Fibroblast of mammary gland (primary cell): ENCODE data around the gene SRSF1.

Experiments used
- DNase-seq: peaks from one replicate; pipeline ENCODE4 v3.0.0-alpha.2; 2010; ENCODE audit warnings: low read depth
- H3K4me3 ChIP-seq: 2 replicates; pipeline ENCODE4 v1.5.1; 2011; ENCODE audit warnings: low read depth, mild to moderate bottlenecking, low read length, moderate library complexity; ENCODE audit not compliant: control insufficient read depth
- TF ChIP-seq, protein P1 (sequence below): conservative IDR thresholded peaks from 2 replicates; pipeline ENCODE4 v1.5.1; 2011; ENCODE audit warnings: low read depth, low read length, inconsistent platforms; ENCODE audit not compliant: control insufficient read depth, insufficient read depth

The SRSF1 gene

GRCh38 chr17:57990037-57990436 is 17.0 kb downstream of the SRSF1 start:
- TF ChIP-seq, protein P1, sequence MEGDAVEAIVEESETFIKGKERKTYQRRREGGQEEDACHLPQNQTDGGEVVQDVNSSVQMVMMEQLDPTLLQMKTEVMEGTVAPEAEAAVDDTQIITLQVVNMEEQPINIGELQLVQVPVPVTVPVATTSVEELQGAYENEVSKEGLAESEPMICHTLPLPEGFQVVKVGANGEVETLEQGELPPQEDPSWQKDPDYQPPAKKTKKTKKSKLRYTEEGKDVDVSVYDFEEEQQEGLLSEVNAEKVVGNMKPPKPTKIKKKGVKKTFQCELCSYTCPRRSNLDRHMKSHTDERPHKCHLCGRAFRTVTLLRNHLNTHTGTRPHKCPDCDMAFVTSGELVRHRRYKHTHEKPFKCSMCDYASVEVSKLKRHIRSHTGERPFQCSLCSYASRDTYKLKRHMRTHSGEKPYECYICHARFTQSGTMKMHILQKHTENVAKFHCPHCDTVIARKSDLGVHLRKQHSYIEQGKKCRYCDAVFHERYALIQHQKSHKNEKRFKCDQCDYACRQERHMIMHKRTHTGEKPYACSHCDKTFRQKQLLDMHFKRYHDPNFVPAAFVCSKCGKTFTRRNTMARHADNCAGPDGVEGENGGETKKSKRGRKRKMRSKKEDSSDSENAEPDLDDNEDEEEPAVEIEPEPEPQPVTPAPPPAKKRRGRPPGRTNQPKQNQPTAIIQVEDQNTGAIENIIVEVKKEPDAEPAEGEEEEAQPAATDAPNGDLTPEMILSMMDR: no peak
- no peak for DNase-seq
- no peak overlapping the region for H3K4me3 ChIP-seq

- H3K4me3 ChIP-seq: peak overlapping the region; percentile 63
- DNase-seq: peak; percentile 60
- TF ChIP-seq, protein P1: no peak
Measured at GRCh38 chr17:57988301-57989250, 18.5 kb downstream of the SRSF1 start.

DNA sequence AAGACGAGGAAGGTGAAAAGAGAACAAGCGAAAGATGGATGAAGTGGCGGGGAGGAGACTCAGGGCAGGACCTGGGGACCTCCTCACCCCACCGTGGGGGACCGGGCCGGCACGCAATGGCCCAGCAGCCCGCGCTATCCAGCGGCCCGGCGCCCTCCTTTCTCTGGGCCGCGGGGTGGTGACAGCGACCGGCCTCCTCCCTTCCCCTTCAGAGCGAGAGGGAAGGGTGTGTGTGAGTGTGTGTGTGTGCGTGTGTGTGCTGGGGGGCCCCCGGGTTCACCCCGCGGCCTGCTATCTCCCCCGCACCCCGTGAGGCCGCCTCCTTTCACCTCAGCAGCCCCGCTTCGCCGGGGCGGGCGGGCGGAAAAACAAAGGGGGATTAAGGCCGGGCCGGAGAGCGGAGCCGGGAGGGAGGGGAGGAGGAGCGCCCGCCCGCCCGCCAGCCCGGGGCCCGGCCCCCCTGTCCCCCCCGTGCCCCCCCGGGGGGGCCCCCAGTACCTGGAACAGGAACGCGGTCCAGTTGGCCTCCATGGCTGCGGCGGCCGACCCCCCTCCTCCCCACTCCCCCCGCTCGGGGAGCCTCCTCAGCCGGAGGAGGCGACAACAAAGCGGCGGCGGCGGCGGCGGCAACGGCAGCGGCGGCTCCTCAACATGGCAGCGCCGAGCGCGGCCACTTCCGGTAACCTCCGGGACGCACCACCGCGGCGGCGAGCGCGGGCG is 19.3 kb downstream of the SRSF1 start, which contains the start of gene VEZF1:
Gene VEZF1 (minus strand): TSS at position 674 of the 720 bp plus-strand sequence. CDS start 143 bp downstream, at position 531.
- TF ChIP-seq, protein P1: no peak
- DNase-seq: peak; percentile 44
- peak within 1 kb of the TSS; percentile 77 for H3K4me3 ChIP-seq

- peak overlapping the region; percentile 77 for H3K4me3 ChIP-seq
- peak; percentile 82 for DNase-seq
- TF ChIP-seq, protein P1: no peak
Measured at GRCh38 chr17:57986841-57987580, 20.0 kb downstream of the SRSF1 start.

DNA sequence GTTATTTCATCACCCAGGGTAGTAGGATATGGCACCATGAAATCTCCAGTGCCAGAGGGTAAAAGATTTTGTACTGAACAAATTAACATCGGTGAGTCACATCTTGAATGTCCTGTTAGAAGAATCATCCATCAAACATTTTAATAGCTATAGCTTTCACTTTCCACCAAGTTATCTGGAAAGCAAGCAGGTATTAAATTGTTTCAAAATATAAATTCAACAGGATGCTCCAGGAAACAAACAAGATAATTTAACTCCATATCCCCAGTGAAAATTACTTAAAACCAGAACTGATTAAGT is 21.4 kb downstream of the SRSF1 start:
- TF ChIP-seq, protein P1: no peak
- DNase-seq: peak; percentile 59
- H3K4me3 ChIP-seq: peak overlapping the region; percentile 77

DNA sequence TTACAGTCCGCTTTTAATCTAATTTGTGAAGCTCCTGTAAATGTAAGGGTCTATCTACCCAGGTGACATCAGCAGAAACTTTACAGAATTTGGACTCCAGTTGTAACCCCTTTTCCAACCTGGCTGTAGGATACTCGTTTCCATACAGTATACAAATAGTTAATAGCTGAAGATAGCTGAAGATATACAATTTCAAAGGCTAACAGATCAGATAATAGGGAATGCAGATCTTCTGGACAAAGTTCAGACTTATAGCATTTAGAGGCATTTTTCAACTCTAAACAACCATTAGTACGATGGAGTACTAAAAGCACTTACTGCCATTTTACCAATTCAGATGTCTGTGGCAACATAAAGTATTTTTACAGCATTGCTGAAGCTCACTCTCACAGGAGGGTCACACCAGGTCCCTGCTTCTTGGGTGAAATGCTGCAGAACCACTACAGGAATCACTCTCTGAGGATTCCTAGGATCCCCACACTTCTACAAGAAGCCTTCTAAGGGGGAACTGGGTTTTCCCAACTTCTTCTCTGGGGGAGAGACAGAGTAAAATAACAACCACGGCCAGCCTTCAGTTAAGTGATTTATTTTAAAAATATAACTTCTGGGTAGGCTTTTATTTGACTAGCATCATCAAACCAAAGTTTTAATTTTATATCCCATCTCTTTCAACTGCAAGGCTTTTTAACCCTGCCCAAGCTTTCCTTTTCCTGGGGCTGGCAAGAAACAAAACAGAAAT is 21.9 kb downstream of the SRSF1 start:
- TF ChIP-seq, protein P1: no peak
- DNase-seq: no peak
- H3K4me3 ChIP-seq: no peak overlapping the region
